ENCODE measurements around the gene KRT40. TPM values are rescaled to one million over a fixed set of nuclear protein-coding genes. Genes with fewer than 3 reads are reported as not detected.
A peak's percentile ranks its signal among the peaks of the same experiment; 100 is the strongest.

The KRT40 gene
- total and polyA plus RNA-seq, 2 of the 4 experiments (the other 2 are of a cell fraction) = not detected

DNA sequence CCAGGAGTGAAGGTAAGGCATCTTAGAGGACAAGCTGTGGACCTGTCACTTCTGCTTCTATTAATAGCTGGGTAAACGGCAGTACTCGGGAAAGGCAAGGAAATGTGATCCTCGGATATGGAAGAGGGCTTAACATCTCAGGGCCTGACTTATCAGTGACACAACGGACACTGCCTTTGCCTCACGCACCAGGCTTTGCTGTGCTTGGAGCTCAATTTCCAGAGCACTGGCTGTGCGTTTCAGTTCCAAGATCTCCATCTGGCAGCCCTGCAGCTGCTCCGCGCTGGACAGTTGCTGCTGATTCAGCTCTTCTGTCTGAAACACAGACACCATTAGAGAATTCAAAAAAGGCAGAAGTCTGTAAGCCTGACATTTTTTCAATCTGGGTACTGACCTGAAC is 3.5 kb downstream of the KRT40 start:
- Histone ChIP-seq H3K27me3 (ENCODE audit: control insufficient read depth, insufficient read depth, low read length) (no peaks in the 10 kb centered on the region), H4K91ac (ENCODE audit: insufficient read depth, low read depth, low read length) (peak overlapping the region; percentile 29), H4K5ac (ENCODE audit: low read depth, low read length) (no peak overlapping the region), H3K27ac (ENCODE audit: insufficient read depth, low read length) (no peak overlapping the region), H2BK15ac (ENCODE audit: low read depth, low read length) (no peak overlapping the region; the same call in 2 of the 3 replicates), H2BK20ac (ENCODE audit: low read depth, low read length) (0 out of 2 replicates have a peak overlapping the region, but pooled peaks have one; percentile 2), H3K14ac (replicated peaks; ENCODE audit: low read depth, low read length) (peak overlapping the region; percentile 28; the same call in 1 of the 2 replicates), H3K4me1 (ENCODE audit: control insufficient read depth, insufficient read depth, low read length) (peaks cover 5% of the 10 kb centered on the region), H3K9ac (ENCODE audit: low read depth, low read length) (no peak overlapping the region), H3K79me1 (ENCODE audit: low read depth in 1 of 2, low read length in 2 of 2) (no peaks in the 10 kb centered on the region), H3K4ac (ENCODE audit: low read depth, low read length) (peak overlapping the region; percentile 3; the same call in 1 of the 2 replicates), H3K23ac (ENCODE audit: low read depth, low read length) (peak overlapping the region; percentile 10; the same call in 1 of the 2 replicates), H2AFZ (replicated peaks; ENCODE audit: low read length, poor library complexity) (peak overlapping the region; percentile 75), H2BK120ac (ENCODE audit: low read depth, low read length) (peak overlapping the region; percentile 50; the same call in 1 of the 2 replicates), H4K20me1 (ENCODE audit: insufficient read depth, low read length) (no peaks in the 10 kb centered on the region), H3K9me1 (ENCODE audit: insufficient read depth, low read length) (no peaks in the 10 kb centered on the region), H4K8ac (ENCODE audit: low read depth in 2 of 2, low read length in 2 of 2) (no peak overlapping the region), H3K18ac (ENCODE audit: low read depth, low read length) (no peak overlapping the region), H3K4me2 (ENCODE audit: low read depth, low read length) (peak overlapping the region; percentile 59), H3K9me3 (ENCODE audit: control insufficient read depth, insufficient read depth, low read length) (no peaks in the 10 kb centered on the region), H3K4me3 (ENCODE audit: insufficient read depth, low read depth, low read length) (no peak overlapping the region), H2BK5ac (ENCODE audit: low read depth, low read length, poor library complexity, severe bottlenecking) (no peak overlapping the region), H2AK5ac (ENCODE audit: low read depth, low read length) (no peak overlapping the region; the same call in 1 of the 2 replicates), H3K56ac (ENCODE audit: extremely low read depth, insufficient read depth, low read length) (no peak overlapping the region), H2AK9ac (replicated peaks; ENCODE audit: low read depth, low read length, poor library complexity) (no peak overlapping the region), H3K36me3 (ENCODE audit: control insufficient read depth, insufficient read depth, low read length) (no peaks in the 10 kb centered on the region)
- TF ChIP-seq MAFK (IDR thresholded peaks at IDR 0.05; ENCODE audit: low read depth, low read length) (peak; percentile 77), MAZ (IDR thresholded peaks at IDR 0.05; ENCODE audit: borderline replicate concordance, low read depth, low read length) (no peak)
- WGBS, 2 experiments (ENCODE audit: extremely low coverage in 2 of 2, insufficient read length in 1 of 2) = 18% methylated on average over 2 of the region's 8 CpGs; no CpG with 5 or more reads in 1 of the 2 experiments
- dilution Hi-C loops (cut with HindIII; ENCODE audit: low sequenced_read_pairs, unreplicated experiment) (no loop called here), intact Hi-C loops (cut with micrococcal nuclease) (no loop called here), in situ Hi-C loops (cut with MboI; ENCODE audit: low sequenced_read_pairs) (no loop called here)
- CTCF ChIA-PET = interaction anchor here (0.9 kb wide), 1 partner anchor 44 kb away, joined by 3 read pairs; no protein-coding TSS in a partner anchor
- ATAC-seq (ENCODE audit: low read depth) (peak; percentile 66), DNase-seq (peak; percentile 63)
- POLR2A ChIA-PET (ENCODE audit: unreplicated experiment) = interaction anchor here (0.6 kb wide), 1 partner anchor 35 kb away, joined by 4 read pairs; no protein-coding TSS in a partner anchor
- no TSS peak for BruUV-seq (replicated peaks)

All from IMR-90 (cell line).